WERI-Rb-1 (cell line): ENCODE results near the gene PCDHGB4.
"Not testable (repeated sequence)": the region's sequence is repeated elsewhere in the genome, so short reads cannot be mapped to it uniquely, and the experiment has no call there.

Source experiments
- DNase-seq: peaks from one replicate; pipeline ENCODE4 v3.0.0-alpha.2; 2020
- H3K27ac ChIP-seq: fragments of 250-450 bp; sonication (Bioruptor Pico); 2 replicates; pipeline ENCODE4 v1.5.1; 2020; ENCODE audit warnings: mild to moderate bottlenecking, moderate library complexity
- H3K27me3 ChIP-seq: fragments of 250-450 bp; sonication (Bioruptor Pico); 2 replicates; pipeline ENCODE4 v1.5.1; 2021; ENCODE audit warnings: mild to moderate bottlenecking, low read depth, moderate library complexity; ENCODE audit not compliant: insufficient read depth, severe bottlenecking
- H3K36me3 ChIP-seq: fragments of 250-450 bp; sonication (Bioruptor Pico); 2 replicates; pipeline ENCODE4 v1.5.1; 2020; ENCODE audit warnings: mild to moderate bottlenecking, moderate library complexity
- H3K4me3 ChIP-seq: 2 replicates; pipeline ENCODE4 v1.5.1; 2011; ENCODE audit warnings: low read depth, mild to moderate bottlenecking, control low read depth, low read length
- H3K9me3 ChIP-seq: fragments of 250-450 bp; sonication (Bioruptor Pico); 2 replicates; pipeline ENCODE4 v1.5.1; 2021; ENCODE audit warnings: mild to moderate bottlenecking, moderate library complexity; ENCODE audit not compliant: severe bottlenecking
- TF ChIP-seq, protein P1 (sequence below): IDR thresholded peaks from 2 replicates; pipeline ENCODE4 v1.5.1; 2011; ENCODE audit warnings: low read depth, mild to moderate bottlenecking, control low read depth, inconsistent platforms, low read length

PCDHGB4 gene

DNA sequence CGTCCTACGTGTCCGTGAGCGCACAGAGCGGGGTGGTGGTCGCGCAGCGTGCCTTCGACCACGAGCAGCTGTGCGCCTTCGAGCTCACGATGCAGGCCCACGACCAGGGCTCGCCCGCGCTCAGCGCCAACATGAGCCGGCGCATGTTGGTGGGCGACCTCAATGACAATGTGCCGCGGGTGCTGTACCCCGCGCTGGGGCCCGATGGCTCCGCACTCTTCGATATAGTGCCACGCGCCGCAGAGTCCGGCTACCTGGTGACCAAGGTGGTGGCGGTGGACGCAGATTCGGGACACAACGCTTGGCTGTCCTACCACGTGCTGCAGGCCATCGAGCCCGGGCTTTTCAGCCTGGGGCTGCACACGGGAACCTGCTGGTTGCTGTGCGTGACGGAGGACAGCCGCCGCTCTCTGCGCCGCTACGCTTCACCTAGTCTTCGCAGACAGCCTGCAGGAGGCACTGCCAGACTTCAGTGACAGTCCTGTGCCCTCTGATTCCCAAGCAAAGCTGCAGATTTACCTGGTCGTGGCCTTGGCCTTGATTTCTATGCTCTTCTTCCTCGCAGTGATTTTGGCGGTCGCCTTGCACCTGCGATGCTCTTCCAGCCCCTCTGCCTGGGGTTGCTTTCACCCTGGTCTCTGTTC, 40.4 kb downstream of the PCDHGB4 start:
- Histone ChIP-seq H3K27me3 (no peaks in the 10 kb centered on the region), H3K4me3 (no peak overlapping the region), H3K9me3 (peaks cover 6% of the 10 kb centered on the region), H3K36me3 (no peaks in the 10 kb centered on the region), H3K27ac (no peak overlapping the region)
- DNase-seq = no peak
- TF ChIP-seq, protein P1, sequence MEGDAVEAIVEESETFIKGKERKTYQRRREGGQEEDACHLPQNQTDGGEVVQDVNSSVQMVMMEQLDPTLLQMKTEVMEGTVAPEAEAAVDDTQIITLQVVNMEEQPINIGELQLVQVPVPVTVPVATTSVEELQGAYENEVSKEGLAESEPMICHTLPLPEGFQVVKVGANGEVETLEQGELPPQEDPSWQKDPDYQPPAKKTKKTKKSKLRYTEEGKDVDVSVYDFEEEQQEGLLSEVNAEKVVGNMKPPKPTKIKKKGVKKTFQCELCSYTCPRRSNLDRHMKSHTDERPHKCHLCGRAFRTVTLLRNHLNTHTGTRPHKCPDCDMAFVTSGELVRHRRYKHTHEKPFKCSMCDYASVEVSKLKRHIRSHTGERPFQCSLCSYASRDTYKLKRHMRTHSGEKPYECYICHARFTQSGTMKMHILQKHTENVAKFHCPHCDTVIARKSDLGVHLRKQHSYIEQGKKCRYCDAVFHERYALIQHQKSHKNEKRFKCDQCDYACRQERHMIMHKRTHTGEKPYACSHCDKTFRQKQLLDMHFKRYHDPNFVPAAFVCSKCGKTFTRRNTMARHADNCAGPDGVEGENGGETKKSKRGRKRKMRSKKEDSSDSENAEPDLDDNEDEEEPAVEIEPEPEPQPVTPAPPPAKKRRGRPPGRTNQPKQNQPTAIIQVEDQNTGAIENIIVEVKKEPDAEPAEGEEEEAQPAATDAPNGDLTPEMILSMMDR = 0 out of 2 replicates have a peak, but pooled peaks have one; percentile 1

DNA sequence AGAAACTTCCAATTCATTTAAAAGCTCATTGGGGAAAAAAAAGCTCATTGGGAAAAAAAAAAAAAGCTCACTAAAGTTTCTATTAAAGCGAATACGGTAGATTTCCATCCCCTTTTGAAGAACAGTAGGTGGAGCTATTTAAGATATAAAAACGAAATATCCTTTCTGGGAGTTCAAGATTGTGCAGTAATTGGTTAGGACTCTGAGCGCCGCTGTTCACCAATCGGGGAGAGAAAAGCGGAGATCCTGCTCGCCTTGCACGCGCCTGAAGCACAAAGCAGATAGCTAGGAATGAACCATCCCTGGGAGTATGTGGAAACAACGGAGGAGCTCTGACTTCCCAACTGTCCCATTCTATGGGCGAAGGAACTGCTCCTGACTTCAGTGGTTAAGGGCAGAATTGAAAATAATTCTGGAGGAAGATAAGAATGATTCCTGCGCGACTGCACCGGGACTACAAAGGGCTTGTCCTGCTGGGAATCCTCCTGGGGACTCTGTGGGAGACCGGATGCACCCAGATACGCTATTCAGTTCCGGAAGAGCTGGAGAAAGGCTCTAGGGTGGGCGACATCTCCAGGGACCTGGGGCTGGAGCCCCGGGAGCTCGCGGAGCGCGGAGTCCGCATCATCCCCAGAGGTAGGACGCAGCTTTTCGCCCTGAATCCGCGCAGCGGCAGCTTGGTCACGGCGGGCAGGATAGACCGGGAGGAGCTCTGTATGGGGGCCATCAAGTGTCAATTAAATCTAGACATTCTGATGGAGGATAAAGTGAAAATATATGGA, 43.0 kb downstream of the PCDHGB4 start, which contains the start of gene PCDHGA12:
PCDHGA12 (plus strand) TSS at position 176 of the 782 bp plus-strand sequence; CDS start at position 429, 253 bp downstream.
- Histone ChIP-seq H3K36me3 (no peaks in the 10 kb centered on the region), H3K27me3 (no peaks in the 10 kb centered on the region), H3K27ac (no peak within 1 kb of the TSS), H3K4me3 (no peak within 1 kb of the TSS), H3K9me3 (peaks cover 6% of the 10 kb centered on the region)
- TF ChIP-seq, protein P1 = no peak
- no peak for DNase-seq

DNA sequence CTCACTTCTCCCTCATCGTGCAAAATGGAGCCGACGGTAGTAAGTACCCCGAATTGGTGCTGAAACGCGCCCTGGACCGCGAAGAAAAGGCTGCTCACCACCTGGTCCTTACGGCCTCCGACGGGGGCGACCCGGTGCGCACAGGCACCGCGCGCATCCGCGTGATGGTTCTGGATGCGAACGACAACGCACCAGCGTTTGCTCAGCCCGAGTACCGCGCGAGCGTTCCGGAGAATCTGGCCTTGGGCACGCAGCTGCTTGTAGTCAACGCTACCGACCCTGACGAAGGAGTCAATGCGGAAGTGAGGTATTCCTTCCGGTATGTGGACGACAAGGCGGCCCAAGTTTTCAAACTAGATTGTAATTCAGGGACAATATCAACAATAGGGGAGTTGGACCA, 43.8 kb downstream of the PCDHGB4 start:
- TF ChIP-seq, protein P1 = no peak
- no peak for DNase-seq
- Histone ChIP-seq H3K36me3 (no peaks in the 10 kb centered on the region), H3K27me3 (no peaks in the 10 kb centered on the region), H3K9me3 (peaks cover 6% of the 10 kb centered on the region), H3K27ac (no peak overlapping the region), H3K4me3 (no peak overlapping the region)

DNA sequence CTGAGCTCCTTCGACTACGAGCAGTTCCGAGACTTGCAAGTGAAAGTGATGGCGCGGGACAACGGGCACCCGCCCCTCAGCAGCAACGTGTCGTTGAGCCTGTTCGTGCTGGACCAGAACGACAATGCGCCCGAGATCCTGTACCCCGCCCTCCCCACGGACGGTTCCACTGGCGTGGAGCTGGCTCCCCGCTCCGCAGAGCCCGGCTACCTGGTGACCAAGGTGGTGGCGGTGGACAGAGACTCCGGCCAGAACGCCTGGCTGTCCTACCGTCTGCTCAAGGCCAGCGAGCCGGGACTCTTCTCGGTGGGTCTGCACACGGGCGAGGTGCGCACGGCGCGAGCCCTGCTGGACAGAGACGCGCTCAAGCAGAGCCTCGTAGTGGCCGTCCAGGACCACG, 44.8 kb downstream of the PCDHGB4 start:
- not testable (repeated sequence) for H3K9me3 ChIP-seq

DNA sequence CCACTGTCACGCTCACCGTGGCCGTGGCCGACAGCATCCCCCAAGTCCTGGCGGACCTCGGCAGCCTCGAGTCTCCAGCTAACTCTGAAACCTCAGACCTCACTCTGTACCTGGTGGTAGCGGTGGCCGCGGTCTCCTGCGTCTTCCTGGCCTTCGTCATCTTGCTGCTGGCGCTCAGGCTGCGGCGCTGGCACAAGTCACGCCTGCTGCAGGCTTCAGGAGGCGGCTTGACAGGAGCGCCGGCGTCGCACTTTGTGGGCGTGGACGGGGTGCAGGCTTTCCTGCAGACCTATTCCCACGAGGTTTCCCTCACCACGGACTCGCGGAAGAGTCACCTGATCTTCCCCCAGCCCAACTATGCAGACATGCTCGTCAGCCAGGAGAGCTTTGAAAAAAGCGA, 45.2 kb downstream of the PCDHGB4 start:
- H3K36me3 ChIP-seq, H3K9me3 ChIP-seq, H3K27ac ChIP-seq, H3K4me3 ChIP-seq, H3K27me3 ChIP-seq, DNase-seq: not testable (repeated sequence)

More for the DNA sequence above, 44.8 kb downstream of the PCDHGB4 start:
- not testable (repeated sequence) for DNase-seq, H3K27ac ChIP-seq, H3K36me3 ChIP-seq, H3K27me3 ChIP-seq, H3K4me3 ChIP-seq

DNA sequence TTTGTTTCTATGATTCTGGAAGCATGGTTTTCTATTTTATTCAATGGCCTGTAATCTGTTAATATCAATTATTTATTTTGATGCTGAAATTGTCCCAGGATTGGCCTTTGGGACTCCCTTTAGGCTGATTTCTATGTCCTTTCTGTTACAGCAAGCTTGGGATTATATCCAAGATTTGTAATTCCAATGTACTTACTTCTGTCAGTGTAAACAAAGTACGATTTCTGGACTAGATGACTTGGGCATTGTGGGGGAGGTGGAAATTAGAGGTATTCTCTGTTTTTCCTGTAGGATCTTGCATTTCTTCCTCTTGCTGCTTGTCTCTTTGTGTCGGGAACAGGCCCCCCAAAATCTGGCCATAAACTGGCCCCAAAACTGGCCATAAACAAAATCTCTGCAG, 46.5 kb downstream of the PCDHGB4 start:
- no peak for DNase-seq
- TF ChIP-seq, protein P1 = no peak
- H3K9me3 ChIP-seq = no peaks in the 10 kb centered on the region

More for the DNA sequence above, 46.5 kb downstream of the PCDHGB4 start:
- H3K27ac ChIP-seq = no peak overlapping the region
- no peaks in the 10 kb centered on the region for H3K27me3 ChIP-seq
- no peak overlapping the region for H3K4me3 ChIP-seq
- no peaks in the 10 kb centered on the region for H3K36me3 ChIP-seq
